NB4 (cell line): ENCODE measurements around the gene TYMP.
A peak's percentile ranks its signal among the peaks of the same experiment; 100 is the strongest.

ENCODE experiments used
- MAX ChIP-seq: IDR thresholded peaks from 2 replicates; pipeline ENCODE4 v1.6.1; 2011; ENCODE audit warnings: low read depth, low read length
- POLR2A ChIP-seq: IDR thresholded peaks from 2 replicates; pipeline ENCODE4 v1.6.1; 2011; ENCODE audit warnings: mild to moderate bottlenecking; ENCODE audit not compliant: insufficient read length; ENCODE audit errors: extremely low read depth

- TF ChIP-seq POLR2A (peak; percentile 70), MAX (peak; percentile 47; the same call in 1 of the 2 replicates)
Observed at GRCh38 chr22:50507991-50508884, 21.6 kb downstream of the TYMP start, which contains the start of gene NCAPH2.
